ENCODE data around the gene RUSC2. TPM values are rescaled to one million over a fixed set of nuclear protein-coding genes. Genes with fewer than 3 reads are reported as not detected.
"Not testable (repeated sequence)": the region's sequence is repeated elsewhere in the genome, so short reads cannot be mapped to it uniquely, and the experiment has no call there.

The RUSC2 gene
- total RNA-seq, 1 donor from 2014 or later, result 67.1 TPM

- H3K4me3 Mint-ChIP-seq (ENCODE audit: unreplicated experiment); H3K9me3 Mint-ChIP-seq (ENCODE audit: unreplicated experiment); H3K4me1 Mint-ChIP-seq (ENCODE audit: unreplicated experiment); H3K36me3 Mint-ChIP-seq (ENCODE audit: unreplicated experiment): not testable (repeated sequence)
- TF ChIP-seq, protein P1, sequence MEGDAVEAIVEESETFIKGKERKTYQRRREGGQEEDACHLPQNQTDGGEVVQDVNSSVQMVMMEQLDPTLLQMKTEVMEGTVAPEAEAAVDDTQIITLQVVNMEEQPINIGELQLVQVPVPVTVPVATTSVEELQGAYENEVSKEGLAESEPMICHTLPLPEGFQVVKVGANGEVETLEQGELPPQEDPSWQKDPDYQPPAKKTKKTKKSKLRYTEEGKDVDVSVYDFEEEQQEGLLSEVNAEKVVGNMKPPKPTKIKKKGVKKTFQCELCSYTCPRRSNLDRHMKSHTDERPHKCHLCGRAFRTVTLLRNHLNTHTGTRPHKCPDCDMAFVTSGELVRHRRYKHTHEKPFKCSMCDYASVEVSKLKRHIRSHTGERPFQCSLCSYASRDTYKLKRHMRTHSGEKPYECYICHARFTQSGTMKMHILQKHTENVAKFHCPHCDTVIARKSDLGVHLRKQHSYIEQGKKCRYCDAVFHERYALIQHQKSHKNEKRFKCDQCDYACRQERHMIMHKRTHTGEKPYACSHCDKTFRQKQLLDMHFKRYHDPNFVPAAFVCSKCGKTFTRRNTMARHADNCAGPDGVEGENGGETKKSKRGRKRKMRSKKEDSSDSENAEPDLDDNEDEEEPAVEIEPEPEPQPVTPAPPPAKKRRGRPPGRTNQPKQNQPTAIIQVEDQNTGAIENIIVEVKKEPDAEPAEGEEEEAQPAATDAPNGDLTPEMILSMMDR (IDR thresholded peaks at IDR 0.05), result peak; percentile 92
- peaks cover 33% of the 10 kb centered on the region for H3K27me3 Mint-ChIP-seq (ENCODE audit: unreplicated experiment)
- peak; percentile 85 for DNase-seq (ENCODE audit: extremely low spot score, unreplicated experiment)
- H3K27ac Mint-ChIP-seq (ENCODE audit: unreplicated experiment), result peak overlapping the region; percentile 43
These were observed 12.6 kb upstream of the RUSC2 start for GRCh38 chr9:35477211-35477855.

- Mint-ChIP-seq H3K4me3 (ENCODE audit: unreplicated experiment) (no peak overlapping the region), H3K4me1 (ENCODE audit: unreplicated experiment) (peaks cover 3% of the 10 kb centered on the region), H3K27me3 (ENCODE audit: unreplicated experiment) (peaks cover 26% of the 10 kb centered on the region), H3K9me3 (ENCODE audit: unreplicated experiment) (no peaks in the 10 kb centered on the region), H3K27ac (ENCODE audit: unreplicated experiment) (no peak overlapping the region), H3K36me3 (ENCODE audit: unreplicated experiment) (no peaks in the 10 kb centered on the region)
- TF ChIP-seq, protein P1 (IDR thresholded peaks at IDR 0.05), result no peak
- DNase-seq (ENCODE audit: extremely low spot score, unreplicated experiment), result no peak
These were observed 11.0 kb upstream of the RUSC2 start for GRCh38 chr9:35478871-35479270.

DNA sequence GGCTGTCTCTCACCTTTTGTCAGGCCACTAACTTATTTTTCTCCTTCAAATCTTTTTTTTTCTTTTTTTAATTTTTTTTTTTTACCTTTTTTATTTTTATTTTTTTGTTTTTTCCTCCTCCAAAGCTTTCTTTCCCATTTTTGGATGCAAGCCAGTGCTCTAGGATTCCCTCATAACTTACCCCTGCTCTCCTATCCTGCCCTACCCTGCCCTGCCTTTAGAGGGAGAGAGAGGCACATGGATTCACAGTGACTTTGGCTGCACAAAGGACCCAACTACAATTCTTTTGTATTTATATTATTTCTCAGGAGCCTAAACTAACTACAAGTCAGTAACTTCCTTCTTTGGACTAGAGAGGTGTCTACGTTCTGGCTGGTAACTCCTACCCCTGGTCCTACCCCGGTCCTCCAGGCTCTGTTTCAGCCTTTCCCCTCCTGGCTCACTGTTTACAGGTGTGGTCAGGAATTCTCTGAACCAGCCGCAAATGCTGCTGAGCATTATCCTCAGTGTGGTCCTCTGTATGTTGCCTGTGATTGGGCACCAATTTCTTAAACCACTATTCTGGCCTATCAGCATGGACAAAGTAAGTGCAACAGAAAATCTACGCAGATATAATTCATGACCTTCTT lies 8.4 kb upstream of the RUSC2 start:
- Mint-ChIP-seq H3K36me3 (ENCODE audit: unreplicated experiment) (no peaks in the 10 kb centered on the region), H3K27ac (ENCODE audit: unreplicated experiment) (no peak overlapping the region), H3K27me3 (ENCODE audit: unreplicated experiment) (peaks cover 4% of the 10 kb centered on the region), H3K4me3 (ENCODE audit: unreplicated experiment) (no peak overlapping the region), H3K4me1 (ENCODE audit: unreplicated experiment) (peaks cover 3% of the 10 kb centered on the region), H3K9me3 (ENCODE audit: unreplicated experiment) (no peaks in the 10 kb centered on the region)
- TF ChIP-seq, protein P1 (IDR thresholded peaks at IDR 0.05), result peak; percentile 74
- DNase-seq (ENCODE audit: extremely low spot score, unreplicated experiment), result no peak

GRCh38 chr9:35482071-35482470 lies 7.8 kb upstream of the RUSC2 start:
- TF ChIP-seq, protein P1 (IDR thresholded peaks at IDR 0.05), result no peak
- Mint-ChIP-seq H3K27me3 (ENCODE audit: unreplicated experiment) (peaks cover under 1% of the 10 kb centered on the region), H3K27ac (ENCODE audit: unreplicated experiment) (no peak overlapping the region), H3K36me3 (ENCODE audit: unreplicated experiment) (no peaks in the 10 kb centered on the region), H3K9me3 (ENCODE audit: unreplicated experiment) (no peaks in the 10 kb centered on the region), H3K4me3 (ENCODE audit: unreplicated experiment) (no peak overlapping the region), H3K4me1 (ENCODE audit: unreplicated experiment) (peaks cover under 1% of the 10 kb centered on the region)
- no peak for DNase-seq (ENCODE audit: extremely low spot score, unreplicated experiment)

GRCh38 chr9:35484406-35484805 lies 5.5 kb upstream of the RUSC2 start:
- Mint-ChIP-seq H3K4me3 (ENCODE audit: unreplicated experiment) (no peak overlapping the region), H3K36me3 (ENCODE audit: unreplicated experiment) (no peaks in the 10 kb centered on the region)

More at GRCh38 chr9:35484406-35484805, 5.5 kb upstream of the RUSC2 start:
- H3K4me1 Mint-ChIP-seq (ENCODE audit: unreplicated experiment), result peaks cover 15% of the 10 kb centered on the region
- no peaks in the 10 kb centered on the region for H3K9me3 Mint-ChIP-seq (ENCODE audit: unreplicated experiment)
- no peaks in the 10 kb centered on the region for H3K27me3 Mint-ChIP-seq (ENCODE audit: unreplicated experiment)
- no peak for DNase-seq (ENCODE audit: extremely low spot score, unreplicated experiment)
- H3K27ac Mint-ChIP-seq (ENCODE audit: unreplicated experiment), result no peak overlapping the region
- TF ChIP-seq, protein P1 (IDR thresholded peaks at IDR 0.05), result no peak

Data from osteocyte (in vitro differentiated cells).